Measurements from ENCODE around the gene BCCIP.
A peak's percentile ranks its signal among the peaks of the same experiment; 100 is the strongest.

BCCIP gene

GRCh38 chr10:125822878-125823662 lies at the start of gene BCCIP, which contains the start of gene UROS:
TSS of gene BCCIP (plus strand) at chr10:125823546. CDS start at chr10:125823558, 12 bp downstream.
TSS of gene UROS (minus strand) at chr10:125823258. CDS start at chr10:125816499, 6,759 bp downstream.
- peak; percentile 87 for DNase-seq

GRCh38 chr10:125773687-125774543 lies 49.4 kb upstream of the BCCIP start:
- DNase-seq = no peak

GRCh38 chr10:125774581-125775191 lies 48.7 kb upstream of the BCCIP start:
- no peak for DNase-seq

GRCh38 chr10:125775491-125776106 lies 47.7 kb upstream of the BCCIP start, which contains the start of gene MMP21:
TSS of gene MMP21 (minus strand) at chr10:125775821. CDS start at chr10:125775821, 0 bp downstream.
- DNase-seq = no peak

- DNase-seq = no peak
Observed at GRCh38 chr10:125777806-125778205, 45.5 kb upstream of the BCCIP start.

- no peak for DNase-seq
Observed at GRCh38 chr10:125778556-125778955, 44.8 kb upstream of the BCCIP start.

- DNase-seq = no peak
Observed at GRCh38 chr10:125779403-125780327, 43.7 kb upstream of the BCCIP start.

GRCh38 chr10:125781374-125781773 lies 42.0 kb upstream of the BCCIP start:
- no peak for DNase-seq

GRCh38 chr10:125782054-125782453 lies 41.3 kb upstream of the BCCIP start:
- no peak for DNase-seq

GRCh38 chr10:125782616-125783015 lies 40.7 kb upstream of the BCCIP start:
- DNase-seq = peak; percentile 66

GRCh38 chr10:125783408-125783807 lies 39.9 kb upstream of the BCCIP start:
- no peak for DNase-seq

- DNase-seq = no peak
Observed at GRCh38 chr10:125783957-125784356, 39.4 kb upstream of the BCCIP start.

GRCh38 chr10:125785791-125786190 lies 37.6 kb upstream of the BCCIP start:
- no peak for DNase-seq

GRCh38 chr10:125788156-125789034 lies 35.0 kb upstream of the BCCIP start:
- DNase-seq = no peak

- DNase-seq = no peak
Observed at GRCh38 chr10:125792342-125793300, 30.7 kb upstream of the BCCIP start.

- DNase-seq = no peak
Observed at GRCh38 chr10:125795128-125795527, 28.2 kb upstream of the BCCIP start.

GRCh38 chr10:125795637-125796190 lies 27.6 kb upstream of the BCCIP start:
- no peak for DNase-seq

GRCh38 chr10:125797424-125797823 lies 25.9 kb upstream of the BCCIP start:
- no peak for DNase-seq

All from left hindlimb (tissue), 1 donor.